ENCODE data around the gene TBPL2.
"Not testable (repeated sequence)": the region's sequence is repeated elsewhere in the genome, so short reads cannot be mapped to it uniquely, and the experiment has no call there.

TBPL2 gene

DNA sequence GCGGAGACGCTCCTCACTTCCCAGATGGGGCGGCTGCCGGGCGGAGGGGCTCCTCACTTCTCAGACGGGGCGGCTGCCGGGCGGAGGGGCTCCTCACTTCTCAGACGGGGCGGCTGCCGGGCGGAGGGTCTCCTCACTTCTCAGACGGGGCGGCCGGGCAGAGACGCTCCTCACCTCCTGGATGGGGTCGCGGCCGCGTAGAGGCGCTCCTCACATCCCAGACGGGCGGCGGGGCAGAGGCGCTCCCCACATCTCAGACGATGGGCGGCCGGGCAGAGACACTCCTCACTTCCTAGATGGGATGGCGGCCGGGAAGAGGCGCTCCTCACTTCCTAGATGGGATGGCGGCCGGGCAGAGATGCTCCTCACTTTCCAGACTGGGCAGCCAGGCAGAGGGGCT is 16.0 kb upstream of the TBPL2 start:
- H3K27ac ChIP-seq (ENCODE audit: low read depth, low read length); H3K9me3 ChIP-seq (ENCODE audit: control insufficient read depth, insufficient read depth, low read length); H3K27me3 ChIP-seq (ENCODE audit: control insufficient read depth, insufficient read depth, low read length); H3K4me3 ChIP-seq (ENCODE audit: low read depth, low read length); H3K36me3 ChIP-seq (ENCODE audit: control insufficient read depth, insufficient read depth, low read length); H3K9ac ChIP-seq (ENCODE audit: low read depth, low read length): not testable (repeated sequence)
- H3K4me1 ChIP-seq (ENCODE audit: control insufficient read depth, insufficient read depth, low read length): peaks cover 13% of the 10 kb centered on the region

GRCh38 chr14:55454264-55455002 is 14.0 kb upstream of the TBPL2 start:
- H3K9me3 ChIP-seq (ENCODE audit: control insufficient read depth, insufficient read depth, low read length): no peaks in the 10 kb centered on the region; the same call in 1 of the 2 replicates
- no peak overlapping the region for H3K4me3 ChIP-seq (ENCODE audit: low read depth, low read length)
- no peaks in the 10 kb centered on the region for H3K27me3 ChIP-seq (ENCODE audit: control insufficient read depth, insufficient read depth, low read length)
- peaks cover 13% of the 10 kb centered on the region for H3K4me1 ChIP-seq (ENCODE audit: control insufficient read depth, insufficient read depth, low read length)
- H3K9ac ChIP-seq (ENCODE audit: low read depth, low read length): no peak overlapping the region
- H3K36me3 ChIP-seq (ENCODE audit: control insufficient read depth, insufficient read depth, low read length): no peaks in the 10 kb centered on the region
- peak overlapping the region; percentile 23 for H3K27ac ChIP-seq (ENCODE audit: low read depth, low read length)

DNA sequence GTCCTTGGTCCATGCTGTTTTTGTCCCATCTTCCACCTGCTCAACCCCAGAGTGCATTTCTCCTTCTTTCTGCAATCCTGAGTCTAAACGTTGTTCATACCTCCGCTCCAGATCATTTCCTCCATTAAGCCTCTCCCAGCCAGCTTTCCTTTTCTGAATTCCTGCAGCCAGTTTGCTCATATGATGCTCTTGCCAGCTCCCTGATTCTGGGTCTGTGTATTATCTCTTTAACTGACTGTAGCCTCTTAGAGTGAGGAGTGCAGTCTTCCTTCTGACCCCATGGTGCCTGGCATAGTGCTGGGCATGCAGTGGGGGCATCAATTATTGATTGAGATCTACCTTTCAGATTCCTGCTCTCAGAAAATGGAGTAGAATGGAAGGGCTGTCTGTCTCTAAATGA is 11.5 kb upstream of the TBPL2 start:
- Histone ChIP-seq H3K9ac (ENCODE audit: low read depth, low read length) (no peak overlapping the region), H3K4me3 (ENCODE audit: low read depth, low read length) (no peak overlapping the region), H3K9me3 (ENCODE audit: control insufficient read depth, insufficient read depth, low read length) (no peaks in the 10 kb centered on the region), H3K27ac (ENCODE audit: low read depth, low read length) (no peak overlapping the region), H3K27me3 (ENCODE audit: control insufficient read depth, insufficient read depth, low read length) (no peaks in the 10 kb centered on the region), H3K4me1 (ENCODE audit: control insufficient read depth, insufficient read depth, low read length) (peaks cover 13% of the 10 kb centered on the region), H3K36me3 (ENCODE audit: control insufficient read depth, insufficient read depth, low read length) (no peaks in the 10 kb centered on the region)

DNA sequence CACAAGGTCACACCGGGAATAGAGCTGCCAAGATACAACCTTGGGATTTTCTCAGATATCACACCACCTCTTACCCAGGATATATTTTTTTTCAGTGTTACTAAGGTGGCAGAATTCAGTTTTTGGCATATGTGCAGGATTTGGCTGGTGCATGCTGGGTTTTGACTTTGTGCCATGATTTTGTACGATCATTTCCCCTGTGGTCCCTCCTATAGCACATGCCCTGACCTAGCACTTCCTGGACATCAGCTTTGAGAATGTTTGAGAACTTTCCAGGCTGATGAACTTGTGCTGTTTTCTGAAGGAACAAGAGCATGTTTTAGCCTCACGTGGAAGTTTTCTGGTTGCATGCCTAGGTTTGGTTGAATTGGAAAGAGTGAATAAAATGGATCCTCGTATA is 11.0 kb upstream of the TBPL2 start:
- Histone ChIP-seq H3K27ac (ENCODE audit: low read depth, low read length) (no peak overlapping the region), H3K4me3 (ENCODE audit: low read depth, low read length) (no peak overlapping the region), H3K4me1 (ENCODE audit: control insufficient read depth, insufficient read depth, low read length) (peaks cover 19% of the 10 kb centered on the region), H3K27me3 (ENCODE audit: control insufficient read depth, insufficient read depth, low read length) (no peaks in the 10 kb centered on the region), H3K9ac (ENCODE audit: low read depth, low read length) (no peak overlapping the region), H3K36me3 (ENCODE audit: control insufficient read depth, insufficient read depth, low read length) (no peaks in the 10 kb centered on the region), H3K9me3 (ENCODE audit: control insufficient read depth, insufficient read depth, low read length) (no peaks in the 10 kb centered on the region)

DNA sequence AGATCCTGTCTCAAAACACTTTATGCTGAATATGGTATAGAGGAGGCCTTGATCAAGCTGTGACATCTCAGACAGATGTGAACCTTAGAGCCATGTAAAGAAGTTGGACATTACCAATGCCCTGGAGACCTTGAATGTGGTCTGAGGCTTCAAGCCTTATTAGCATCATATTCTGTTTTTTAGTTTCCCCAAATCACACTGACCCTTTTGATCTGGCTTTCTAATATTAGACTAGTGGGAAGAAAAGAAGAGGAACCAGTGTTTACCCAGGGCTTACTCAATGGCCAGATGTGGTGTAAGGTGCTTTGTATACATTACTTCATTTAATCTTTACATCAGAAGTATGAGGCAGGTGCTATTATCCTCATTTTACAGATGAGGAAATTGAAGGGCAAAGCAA is 10.6 kb upstream of the TBPL2 start:
- Histone ChIP-seq H3K27ac (ENCODE audit: low read depth, low read length) (no peak overlapping the region), H3K4me1 (ENCODE audit: control insufficient read depth, insufficient read depth, low read length) (peaks cover 21% of the 10 kb centered on the region), H3K9ac (ENCODE audit: low read depth, low read length) (no peak overlapping the region), H3K36me3 (ENCODE audit: control insufficient read depth, insufficient read depth, low read length) (no peaks in the 10 kb centered on the region), H3K9me3 (ENCODE audit: control insufficient read depth, insufficient read depth, low read length) (no peaks in the 10 kb centered on the region), H3K27me3 (ENCODE audit: control insufficient read depth, insufficient read depth, low read length) (no peaks in the 10 kb centered on the region), H3K4me3 (ENCODE audit: low read depth, low read length) (no peak overlapping the region)

- Histone ChIP-seq H3K4me1 (ENCODE audit: control insufficient read depth, insufficient read depth, low read length) (peaks cover 21% of the 10 kb centered on the region), H3K27ac (ENCODE audit: low read depth, low read length) (no peak overlapping the region), H3K36me3 (ENCODE audit: control insufficient read depth, insufficient read depth, low read length) (no peaks in the 10 kb centered on the region), H3K9ac (ENCODE audit: low read depth, low read length) (no peak overlapping the region), H3K9me3 (ENCODE audit: control insufficient read depth, insufficient read depth, low read length) (no peaks in the 10 kb centered on the region), H3K4me3 (ENCODE audit: low read depth, low read length) (no peak overlapping the region), H3K27me3 (ENCODE audit: control insufficient read depth, insufficient read depth, low read length) (no peaks in the 10 kb centered on the region)
Observed at GRCh38 chr14:55450539-55450938, 10.1 kb upstream of the TBPL2 start.

DNA sequence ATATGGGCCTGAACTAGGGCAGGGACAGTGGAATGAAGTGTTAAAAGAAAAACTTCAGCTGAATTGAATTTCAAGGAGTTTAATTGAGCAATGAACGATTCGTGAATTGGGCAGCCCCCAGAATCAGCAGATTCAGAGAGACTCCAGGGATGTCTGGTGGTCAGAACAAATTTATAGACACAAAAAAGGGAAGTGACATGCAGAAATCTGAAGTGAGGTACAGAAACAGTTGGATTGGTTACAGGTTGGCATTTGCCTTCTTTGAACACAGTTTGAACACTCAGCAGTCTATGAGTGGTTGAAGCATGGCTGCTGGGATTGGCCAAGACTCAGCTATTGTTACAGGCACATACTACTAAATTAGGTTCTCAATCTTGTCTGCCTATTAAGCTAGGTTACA is 9.7 kb upstream of the TBPL2 start:
- H3K27ac ChIP-seq (ENCODE audit: low read depth, low read length): no peak overlapping the region
- H3K4me1 ChIP-seq (ENCODE audit: control insufficient read depth, insufficient read depth, low read length): peaks cover 21% of the 10 kb centered on the region
- H3K9me3 ChIP-seq (ENCODE audit: control insufficient read depth, insufficient read depth, low read length): no peaks in the 10 kb centered on the region
- no peaks in the 10 kb centered on the region for H3K27me3 ChIP-seq (ENCODE audit: control insufficient read depth, insufficient read depth, low read length)
- no peak overlapping the region for H3K4me3 ChIP-seq (ENCODE audit: low read depth, low read length)
- H3K9ac ChIP-seq (ENCODE audit: low read depth, low read length): no peak overlapping the region
- H3K36me3 ChIP-seq (ENCODE audit: control insufficient read depth, insufficient read depth, low read length): no peaks in the 10 kb centered on the region

- no peaks in the 10 kb centered on the region for H3K36me3 ChIP-seq (ENCODE audit: control insufficient read depth, insufficient read depth, low read length)
- no peak overlapping the region for H3K9ac ChIP-seq (ENCODE audit: low read depth, low read length)
- H3K4me1 ChIP-seq (ENCODE audit: control insufficient read depth, insufficient read depth, low read length): peaks cover 14% of the 10 kb centered on the region
- no peaks in the 10 kb centered on the region for H3K9me3 ChIP-seq (ENCODE audit: control insufficient read depth, insufficient read depth, low read length)
- no peak overlapping the region for H3K4me3 ChIP-seq (ENCODE audit: low read depth, low read length)
- H3K27ac ChIP-seq (ENCODE audit: low read depth, low read length): no peak overlapping the region
- no peaks in the 10 kb centered on the region for H3K27me3 ChIP-seq (ENCODE audit: control insufficient read depth, insufficient read depth, low read length)
Observed at GRCh38 chr14:55449116-55449515, 8.7 kb upstream of the TBPL2 start.

DNA sequence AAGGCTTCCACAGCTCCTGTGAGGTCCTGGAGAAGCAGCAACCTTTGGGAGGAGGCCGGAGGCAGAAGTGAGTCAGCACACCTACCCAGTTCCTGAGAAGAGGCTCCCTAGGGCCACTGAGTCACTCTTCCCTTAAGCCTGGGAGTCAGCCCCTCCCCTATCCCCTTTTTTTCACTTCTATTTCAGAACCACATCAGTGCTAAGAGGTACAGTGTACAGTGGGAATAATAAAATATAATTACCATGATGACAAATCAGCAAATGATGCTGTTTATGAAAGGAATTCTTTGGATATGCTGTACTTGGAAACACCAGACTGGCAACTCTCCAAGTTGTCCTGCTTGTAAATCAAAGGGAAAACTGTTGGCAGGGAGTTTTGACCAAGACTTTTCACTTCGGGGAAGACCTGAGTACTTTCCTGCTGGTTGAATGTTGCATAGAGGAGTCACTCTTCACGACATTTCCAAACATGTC is 7.8 kb upstream of the TBPL2 start:
- H3K4me3 ChIP-seq (ENCODE audit: low read depth, low read length): no peak overlapping the region
- H3K36me3 ChIP-seq (ENCODE audit: control insufficient read depth, insufficient read depth, low read length): no peaks in the 10 kb centered on the region
- no peaks in the 10 kb centered on the region for H3K9me3 ChIP-seq (ENCODE audit: control insufficient read depth, insufficient read depth, low read length)
- no peaks in the 10 kb centered on the region for H3K27me3 ChIP-seq (ENCODE audit: control insufficient read depth, insufficient read depth, low read length)
- H3K4me1 ChIP-seq (ENCODE audit: control insufficient read depth, insufficient read depth, low read length): peaks cover 8% of the 10 kb centered on the region
- no peak overlapping the region for H3K27ac ChIP-seq (ENCODE audit: low read depth, low read length)
- no peak overlapping the region for H3K9ac ChIP-seq (ENCODE audit: low read depth, low read length)

DNA sequence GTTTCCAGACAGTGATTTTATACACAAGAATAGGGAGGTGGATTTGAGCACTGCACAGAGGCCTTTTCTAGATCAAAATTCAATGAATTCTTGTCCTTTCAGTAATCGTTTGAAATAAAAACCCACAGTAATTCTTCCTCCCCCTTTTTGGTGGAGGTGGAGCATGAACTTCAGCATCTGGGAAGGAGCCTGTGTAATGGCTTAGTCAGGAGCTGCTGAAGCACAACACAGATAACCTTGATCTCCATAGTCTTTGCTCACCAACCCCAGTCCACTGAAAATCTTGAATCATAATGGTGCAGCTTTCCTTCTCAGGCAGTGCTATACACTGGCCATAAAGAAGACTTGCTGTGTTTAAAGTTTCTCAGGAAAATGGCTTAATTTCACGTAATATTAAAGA is 6.4 kb upstream of the TBPL2 start:
- H3K27ac ChIP-seq (ENCODE audit: low read depth, low read length): no peak overlapping the region
- H3K27me3 ChIP-seq (ENCODE audit: control insufficient read depth, insufficient read depth, low read length): no peaks in the 10 kb centered on the region
- peaks cover 8% of the 10 kb centered on the region for H3K4me1 ChIP-seq (ENCODE audit: control insufficient read depth, insufficient read depth, low read length)
- H3K36me3 ChIP-seq (ENCODE audit: control insufficient read depth, insufficient read depth, low read length): no peaks in the 10 kb centered on the region
- H3K9ac ChIP-seq (ENCODE audit: low read depth, low read length): no peak overlapping the region
- no peaks in the 10 kb centered on the region for H3K9me3 ChIP-seq (ENCODE audit: control insufficient read depth, insufficient read depth, low read length)
- H3K4me3 ChIP-seq (ENCODE audit: low read depth, low read length): no peak overlapping the region

- Histone ChIP-seq H3K27ac (ENCODE audit: low read depth, low read length) (no peak overlapping the region), H3K27me3 (ENCODE audit: control insufficient read depth, insufficient read depth, low read length) (no peaks in the 10 kb centered on the region), H3K9me3 (ENCODE audit: control insufficient read depth, insufficient read depth, low read length) (no peaks in the 10 kb centered on the region), H3K4me1 (ENCODE audit: control insufficient read depth, insufficient read depth, low read length) (peaks cover 8% of the 10 kb centered on the region), H3K9ac (ENCODE audit: low read depth, low read length) (no peak overlapping the region), H3K4me3 (ENCODE audit: low read depth, low read length) (no peak overlapping the region), H3K36me3 (ENCODE audit: control insufficient read depth, insufficient read depth, low read length) (no peaks in the 10 kb centered on the region)
Observed at GRCh38 chr14:55446127-55446736, 5.8 kb upstream of the TBPL2 start.
